K562 (cell line): ENCODE results near the gene DTNBP1. TPM values are rescaled to one million over a fixed set of nuclear protein-coding genes. Genes with fewer than 3 reads are reported as not detected.

ENCODE experiments used
- CBFA2T2 ChIP-seq: fragments of 450-650 bp; conservative IDR thresholded peaks from 2 replicates; pipeline ENCODE4 v1.6.1; 2017; ENCODE audit warnings: mild to moderate bottlenecking
- CCAR2 ChIP-seq: fragments of 200-400 bp; formaldehyde crosslinking; IDR thresholded peaks from 2 replicates; pipeline ENCODE4 v1.6.1; 2017; ENCODE audit warnings: mild to moderate bottlenecking, low read depth, low read length
- CHD2 ChIP-seq: IDR thresholded peaks from 2 replicates; pipeline ENCODE4 v1.6.1; 2011; ENCODE audit warnings: low read depth, low read length
- FUS ChIP-seq: fragments of 200-400 bp; formaldehyde crosslinking; optimal IDR thresholded peaks from 2 replicates; pipeline ENCODE3; 2017; ENCODE audit warnings: low read depth, low read length
- GATAD2B ChIP-seq: fragments of 450-650 bp; IDR thresholded peaks from 2 replicates; pipeline ENCODE4 v1.6.1; 2017; ENCODE audit warnings: mild to moderate bottlenecking, borderline replicate concordance
- HDAC2 ChIP-seq: fragments of 450-650 bp; IDR thresholded peaks from 2 replicates; pipeline ENCODE4 v1.6.1; 2016; ENCODE audit warnings: mild to moderate bottlenecking
- HDAC3 ChIP-seq: fragments of 450-650 bp; IDR thresholded peaks from 2 replicates; pipeline ENCODE4 v1.6.1; 2018; ENCODE audit warnings: borderline replicate concordance, mild to moderate bottlenecking, moderate library complexity; ENCODE audit not compliant: partially characterized antibody
- HDAC8 ChIP-seq: fragments of 450-650 bp; IDR thresholded peaks from 2 replicates; pipeline ENCODE4 v1.6.1; 2016; ENCODE audit warnings: mild to moderate bottlenecking, missing genetic modification characterization, moderate library complexity, missing compliant biosample characterization
- KHSRP ChIP-seq: fragments of 450-650 bp; IDR thresholded peaks from 2 replicates; pipeline ENCODE4 v1.6.1; 2017
- MAFF ChIP-seq: IDR thresholded peaks from 2 replicates; pipeline ENCODE4 v1.6.1; 2012; ENCODE audit warnings: low read length, improper control_type of control experiment
- MCM5 ChIP-seq: fragments of 450-650 bp; IDR thresholded peaks from 2 replicates; pipeline ENCODE4 v1.6.1; 2016; ENCODE audit warnings: low read depth
- MEIS2 ChIP-seq: fragments of 450-650 bp; IDR thresholded peaks from 2 replicates; pipeline ENCODE4 v1.6.1; 2014; ENCODE audit warnings: mild to moderate bottlenecking; ENCODE audit not compliant: partially characterized antibody
- MYBL2 ChIP-seq, 2 experiments: fragments of 450-650 bp in 1 of 2; sonication (generic) in 1 of 2; formaldehyde crosslinking in 1 of 2; IDR thresholded peaks; 2 replicates each; pipeline versions ENCODE4 v1.6.1 to v1.8.1; 2017 to 2022; ENCODE audit warnings: borderline replicate concordance in 1 of 2, inconsistent platforms in 1 of 2, low read depth in 1 of 2, mild to moderate bottlenecking in 1 of 2, missing genetic modification reagents in 1 of 2, moderate library complexity in 1 of 2
- NR2C2 ChIP-seq, 2 experiments: fragments of 200-800 bp in 1 of 2; sonication (Bioruptor generic) in 1 of 2; sonication (generic) in 1 of 2; formaldehyde crosslinking in 1 of 2; IDR thresholded peaks; 2 replicates each; pipeline versions ENCODE4 v1.6.1 to v1.8.0; 2016 to 2022; ENCODE audit warnings: mild to moderate bottlenecking in 1 of 2, missing compliant biosample characterization in 1 of 2, missing genetic modification characterization in 1 of 2, missing genetic modification reagents in 1 of 2
- PHF8 ChIP-seq: fragments of 200-600 bp; sonication (generic); IDR thresholded peaks from 2 replicates; pipeline ENCODE4 v1.6.1; 2012; ENCODE audit warnings: mixed run types, mild to moderate bottlenecking, inconsistent platforms, low read length, moderate library complexity, borderline replicate concordance
- PKNOX1 ChIP-seq: fragments of 450-650 bp; IDR thresholded peaks from 2 replicates; pipeline ENCODE4 v1.6.1; 2016
- POLR2AphosphoS5 ChIP-seq: IDR thresholded peaks from 2 replicates; pipeline ENCODE4 v1.6.1; 2011; ENCODE audit warnings: mild to moderate bottlenecking, low read depth, low read length, moderate library complexity; ENCODE audit not compliant: control insufficient read depth, insufficient read depth
- RBM17 ChIP-seq: fragments of 200-400 bp; formaldehyde crosslinking; IDR thresholded peaks from 2 replicates; pipeline ENCODE4 v1.6.1; 2017; ENCODE audit warnings: low read depth, mild to moderate bottlenecking, low read length, borderline replicate concordance
- RNF2 ChIP-seq: sonication (generic); IDR thresholded peaks from 2 replicates; pipeline ENCODE4 v1.6.1; 2016
- SREBF1 ChIP-seq: fragments of 150-350 bp; IDR thresholded peaks from 2 replicates; pipeline ENCODE4 v1.6.1; 2014; ENCODE audit warnings: antibody characterized with exemption, low read depth, low read length, borderline replicate concordance
- YY1 ChIP-seq, 3 experiments: IDR thresholded peaks; 2 replicates each; pipeline ENCODE4 v1.6.1; 2011; ENCODE audit warnings: low read length in 2 of 3, mild to moderate bottlenecking in 2 of 3, moderate library complexity in 2 of 3, borderline replicate concordance in 1 of 3, control low read depth in 1 of 3, low read depth in 1 of 3; ENCODE audit not compliant: insufficient read depth in 3 of 3, insufficient replicate concordance in 2 of 3, control insufficient read depth in 1 of 3, insufficient read length in 1 of 3; ENCODE audit errors: extremely low read depth in 1 of 3
- ZBTB26 ChIP-seq: fragments of 450-650 bp; formaldehyde crosslinking; IDR thresholded peaks from 2 replicates; pipeline ENCODE4 v1.4.0; 2022; ENCODE audit warnings: missing genetic modification characterization
- ZNF174 ChIP-seq: fragments of 250-450 bp; sonication (Bioruptor Pico); IDR thresholded peaks from 2 replicates; pipeline ENCODE4 v1.4.0; 2020; ENCODE audit warnings: mild to moderate bottlenecking
- ZNF232 ChIP-seq: sonication (generic); formaldehyde crosslinking; IDR thresholded peaks from 2 replicates; pipeline ENCODE4 v1.8.0; 2022; ENCODE audit warnings: mild to moderate bottlenecking, missing genetic modification reagents
- ZNF449 ChIP-seq: fragments of 250-450 bp; sonication (Bioruptor Pico); IDR thresholded peaks from 2 replicates; pipeline ENCODE4 v1.8.0; 2022; ENCODE audit warnings: moderate library complexity, mild to moderate bottlenecking, inconsistent platforms
- ZNF764 ChIP-seq: fragments of 250-450 bp; sonication (Bioruptor Pico); IDR thresholded peaks from 2 replicates; pipeline ENCODE4 v1.4.0; 2020; ENCODE audit warnings: low read depth, mild to moderate bottlenecking, moderate library complexity
- ZNF79 ChIP-seq: fragments of 250-450 bp; sonication (Bioruptor Pico); IDR thresholded peaks from 2 replicates; pipeline ENCODE4 v1.4.0; 2020; ENCODE audit warnings: low read depth, mild to moderate bottlenecking, moderate library complexity
- polyA plus RNA-seq, 8 experiments: library from polyadenylated mRNA; depleted of rRNA in 4 of 8; stranded (reverse) in 5 of 8; unstranded in 3 of 8; fragments of >200 nt; fragmentation: Nextera tagmentation in 2 of 8; fragmentation: Illumina TruSeq in 1 of 8; extraction: Ambion mirVana in 2 of 8; extraction: Trizol in 1 of 8; gene quantifications; 2 replicates each; pipeline versions ENCODE4 v1.2.1 to v1.2.3, GENCODE V29; 2011 to 2014; ENCODE audit warnings: inconsistent platforms in 1 of 8, missing spikeins in 1 of 8
- total RNA-seq, 7 experiments: library from RNA; depleted of rRNA in 6 of 7; stranded (reverse); fragments of >200 nt in 6 of 7; fragmentation: Illumina TruSeq in 2 of 7; extraction: Trizol in 2 of 7; gene quantifications; 2 replicates each; pipeline versions ENCODE4 v1.2.1 to v1.2.3, GENCODE V29; 2011 to 2021; ENCODE audit warnings: low replicate concordance in 1 of 7

DTNBP1 gene
- total and polyA plus RNA-seq, 9 of the 15 experiments (the other 6 are each of a cell fraction or from before 2014, with no cell fraction given), result 16.7 to 54.5 (median 21.4) TPM

GRCh38 chr6:15556711-15557110 is 106.1 kb downstream of the DTNBP1 start (continued):
- TF ChIP-seq SREBF1, result no peak
- no peak for TF ChIP-seq PHF8
- no peak; the same call in 1 of the 2 replicates for TF ChIP-seq HDAC8 (tag)
- TF ChIP-seq HDAC2, result no peak
- TF ChIP-seq MYBL2 (IDR thresholded peaks at IDR 0.05; ENCODE audit: low read depth), result no peak
- TF ChIP-seq MYBL2 (CRISPR knock-in tag; IDR thresholded peaks at IDR 0.05; ENCODE audit: borderline replicate concordance), result no peak
- no peak for TF ChIP-seq MEIS2
- no peak for TF ChIP-seq RNF2
- no peak; the same call in 1 of the 2 replicates for TF ChIP-seq KHSRP
- no peak for TF ChIP-seq YY1 (IDR thresholded peaks at IDR 0.05; ENCODE audit: borderline replicate concordance in 1 of 3, control insufficient read depth in 1 of 3, extremely low read depth in 1 of 3, insufficient read depth in 3 of 3, insufficient read length in 1 of 3, insufficient replicate concordance in 2 of 3, low read depth in 1 of 3, low read length in 2 of 3)
- TF ChIP-seq PKNOX1, result peak; percentile 52
- no peak for TF ChIP-seq RBM17
- 0 out of 2 replicates have a peak, but pooled peaks have one; percentile 63 for TF ChIP-seq ZBTB26 (CRISPR knock-in tag)
- no peak for TF ChIP-seq CHD2
- TF ChIP-seq ZNF174 (CRISPR knock-in tag), result no peak
- no peak for TF ChIP-seq FUS
- no peak for TF ChIP-seq POLR2AphosphoS5
- no peak for TF ChIP-seq GATAD2B
- no peak for TF ChIP-seq CCAR2
- TF ChIP-seq ZNF449 (CRISPR knock-in tag), result no peak
- TF ChIP-seq CBFA2T2, result no peak
- no peak for TF ChIP-seq ZNF764 (CRISPR knock-in tag)
- TF ChIP-seq MAFF, result no peak
- TF ChIP-seq ZNF232 (CRISPR knock-in tag), result no peak
- peak; percentile 39; the same call in 1 of the 2 replicates for TF ChIP-seq ZNF79 (CRISPR knock-in tag)
- no peak for TF ChIP-seq NR2C2 (CRISPR knock-in tag; IDR thresholded peaks at IDR 0.05)
- peak; percentile 46; the same call in 1 of the 2 replicates for TF ChIP-seq NR2C2 (tag; IDR thresholded peaks at IDR 0.05)
- no peak for TF ChIP-seq HDAC3
- TF ChIP-seq MCM5, result no peak
